Stimulated activated CD4-positive, alpha-beta T cell treated with anti-CD3 and anti-CD28 coated beads, TNF-alpha, amount 100 ng/mL, for 4 hours (primary cell): ENCODE results near the gene ZBTB48.
"Not testable (repeated sequence)": the region's sequence is repeated elsewhere in the genome, so short reads cannot be mapped to it uniquely, and the experiment has no call there.

ENCODE experiments used
- DNase-seq, 3 experiments: peaks; one replicate each; pipeline ENCODE4 v3.0.0-alpha.2; 2020; ENCODE audit warnings: low read depth in 3 of 3

ZBTB48 gene

DNA sequence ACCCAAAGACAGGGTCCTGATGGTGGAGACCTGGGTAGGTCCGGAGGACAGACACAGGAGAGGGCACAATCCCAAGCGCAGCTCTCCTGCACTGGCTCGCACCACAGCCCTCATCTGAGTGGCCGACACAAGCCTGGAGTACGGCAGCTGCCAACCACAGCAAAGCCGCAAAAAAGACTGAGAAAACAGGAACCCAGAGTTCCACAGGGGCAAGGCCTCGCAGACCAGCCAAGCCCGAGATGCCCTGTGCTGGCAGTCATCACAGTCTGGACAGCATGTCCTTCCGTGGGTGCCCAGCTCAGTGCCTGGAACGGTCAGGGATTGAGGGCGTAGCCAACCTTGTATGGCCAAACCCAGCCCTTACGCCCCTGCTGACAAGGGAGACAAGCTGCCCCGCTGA lies 11.4 kb downstream of the ZBTB48 start:
- DNase-seq, result no peak

DNA sequence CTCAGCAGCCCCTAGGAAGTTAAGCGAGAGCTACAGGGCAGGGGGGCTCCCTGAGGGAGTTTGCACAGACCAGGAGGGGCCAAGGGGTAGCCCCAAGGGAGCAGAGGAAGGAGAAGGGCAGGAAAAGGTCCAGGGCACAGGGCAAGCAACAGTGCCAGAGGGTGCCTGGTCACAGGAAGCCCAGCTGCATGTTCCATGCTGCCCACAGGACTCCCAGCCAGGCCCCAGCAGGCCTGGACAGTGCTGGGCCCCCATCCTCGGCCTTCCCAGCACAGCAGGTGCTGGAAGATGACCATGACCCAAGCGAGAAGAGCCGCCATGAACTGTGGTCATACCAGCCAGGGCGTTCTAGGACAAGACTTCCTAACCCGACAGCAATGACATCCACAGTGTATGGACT lies 11.8 kb downstream of the ZBTB48 start:
- DNase-seq, result no peak

DNA sequence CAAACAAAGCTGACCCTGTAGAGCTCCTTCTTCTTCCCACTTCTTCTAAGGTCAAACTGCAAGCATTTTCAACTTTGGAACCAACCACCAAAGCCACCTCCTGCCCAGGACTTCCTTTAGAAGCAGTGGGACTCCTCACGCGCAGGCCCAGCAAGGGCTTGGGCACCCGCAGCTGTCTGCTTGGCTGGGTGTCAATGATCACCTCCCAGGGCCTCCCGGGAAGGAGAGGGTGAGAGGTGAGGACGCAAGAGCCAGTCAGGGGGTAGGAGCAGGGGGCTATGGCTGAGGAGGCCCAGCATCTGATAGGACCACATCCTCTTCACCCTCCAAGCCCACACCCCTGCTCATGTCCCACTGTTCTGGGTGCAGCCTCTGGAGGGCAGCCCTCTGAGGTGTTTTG lies 12.6 kb downstream of the ZBTB48 start:
- no peak for DNase-seq

DNA sequence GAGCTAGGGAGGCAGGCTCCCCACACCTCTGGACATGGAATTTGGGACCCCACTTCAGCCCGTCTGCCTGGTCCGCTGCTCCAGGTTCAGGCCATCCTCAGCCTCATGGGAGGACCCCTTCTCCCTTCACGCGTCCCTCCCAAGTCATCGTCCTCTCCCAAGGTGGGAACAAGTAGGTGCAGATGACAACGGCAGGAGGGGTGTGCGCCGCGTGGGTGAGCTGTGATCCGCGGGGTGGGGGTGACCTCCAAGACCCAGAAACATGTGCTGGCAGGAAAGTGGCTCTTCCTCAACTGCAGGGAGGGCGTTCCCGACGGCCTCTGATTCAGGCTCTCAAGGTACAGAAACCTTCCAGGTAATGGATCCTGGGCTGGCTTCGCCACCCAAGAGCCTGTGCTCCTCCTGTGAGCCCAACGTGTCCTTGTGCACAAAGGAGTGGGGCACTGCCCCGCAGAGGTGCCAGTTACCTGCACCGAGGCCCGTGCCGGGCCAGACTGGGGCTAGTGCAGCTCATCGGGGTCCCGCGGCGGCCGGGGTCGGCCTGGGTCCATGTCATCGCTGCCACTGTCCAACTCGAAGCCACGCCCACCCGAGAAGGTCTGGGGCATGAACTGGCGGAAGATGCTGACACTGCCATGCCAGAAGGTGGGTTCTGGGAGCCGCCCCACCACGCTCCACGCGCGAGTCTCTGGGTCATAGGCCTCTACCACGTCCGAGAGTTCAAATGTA lies 13.2 kb downstream of the ZBTB48 start:
- DNase-seq, result no peak

DNA sequence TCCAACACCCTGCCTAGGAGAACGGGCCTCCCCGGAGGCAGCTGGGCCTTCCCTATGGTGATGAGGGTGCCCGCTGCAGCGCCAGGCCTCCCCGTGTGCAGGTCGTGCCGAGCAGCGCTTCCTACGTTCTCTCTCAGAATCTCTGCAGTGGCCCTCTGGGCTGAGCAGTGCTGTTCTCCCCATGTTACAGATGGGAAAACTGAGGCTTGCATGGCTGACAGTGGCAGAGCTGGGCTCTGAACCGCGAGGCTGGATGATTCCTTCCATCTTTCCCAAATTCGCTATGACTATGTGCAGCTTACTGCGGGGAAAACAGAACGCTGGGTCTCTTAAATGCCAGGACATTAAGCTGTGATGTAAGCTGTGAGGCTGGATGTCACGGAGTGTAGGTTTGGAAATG lies 14.0 kb downstream of the ZBTB48 start:
- DNase-seq, result no peak

DNA sequence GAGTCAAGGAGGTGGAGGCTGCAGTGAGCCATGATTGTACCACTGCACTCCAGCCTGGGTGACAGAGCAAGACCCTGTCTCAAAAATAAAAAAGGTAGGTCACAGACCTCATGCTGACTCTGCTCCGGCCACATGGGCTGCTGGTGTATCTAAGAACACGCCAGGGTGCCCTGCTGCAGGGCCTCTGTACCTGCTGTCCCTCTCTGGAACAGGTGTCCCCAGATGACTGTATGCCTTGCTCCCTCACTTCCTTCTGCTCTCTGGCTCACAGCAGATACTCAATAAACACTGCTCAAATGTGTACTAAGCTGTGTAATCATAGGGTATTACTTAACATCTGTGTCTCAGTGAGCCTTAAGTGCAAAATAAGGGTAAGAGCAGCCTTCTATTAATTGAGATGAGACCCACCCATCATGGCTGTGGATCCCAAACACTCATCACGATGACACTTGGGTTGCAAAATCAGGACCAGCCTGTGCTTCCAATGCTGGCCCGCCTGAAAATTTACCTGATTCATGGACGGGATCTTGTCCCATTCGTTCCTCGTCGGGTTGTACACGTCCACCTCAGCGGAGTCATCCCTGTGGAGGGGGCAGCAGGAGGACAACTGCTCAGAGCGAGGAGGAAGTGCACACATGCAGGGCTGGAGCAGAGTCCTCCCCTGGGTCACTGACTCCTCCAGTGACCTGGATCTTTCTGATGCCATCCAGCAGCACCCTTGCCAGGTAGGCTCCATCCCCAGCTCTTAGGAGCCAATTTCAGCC lies 15.4 kb downstream of the ZBTB48 start:
- no peak for DNase-seq

DNA sequence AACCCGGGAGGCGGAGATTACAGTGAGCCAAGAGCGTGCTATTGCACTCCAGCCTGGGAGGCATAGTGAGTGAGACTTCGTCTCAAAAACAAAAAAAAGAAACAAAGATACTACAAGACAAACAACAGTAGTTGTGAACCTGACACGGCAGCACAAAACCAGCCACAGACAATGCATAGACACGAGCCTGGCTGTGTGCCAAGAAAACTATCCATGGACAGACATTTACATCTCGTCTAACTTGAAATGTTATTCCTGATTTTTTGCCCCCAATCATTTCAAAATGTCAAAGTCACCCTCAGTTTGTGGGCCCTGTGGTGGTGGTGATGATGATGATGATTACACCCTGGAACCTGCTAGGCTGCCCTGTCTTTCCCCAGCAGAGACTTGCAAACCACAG lies 16.6 kb downstream of the ZBTB48 start:
- no peak for DNase-seq

DNA sequence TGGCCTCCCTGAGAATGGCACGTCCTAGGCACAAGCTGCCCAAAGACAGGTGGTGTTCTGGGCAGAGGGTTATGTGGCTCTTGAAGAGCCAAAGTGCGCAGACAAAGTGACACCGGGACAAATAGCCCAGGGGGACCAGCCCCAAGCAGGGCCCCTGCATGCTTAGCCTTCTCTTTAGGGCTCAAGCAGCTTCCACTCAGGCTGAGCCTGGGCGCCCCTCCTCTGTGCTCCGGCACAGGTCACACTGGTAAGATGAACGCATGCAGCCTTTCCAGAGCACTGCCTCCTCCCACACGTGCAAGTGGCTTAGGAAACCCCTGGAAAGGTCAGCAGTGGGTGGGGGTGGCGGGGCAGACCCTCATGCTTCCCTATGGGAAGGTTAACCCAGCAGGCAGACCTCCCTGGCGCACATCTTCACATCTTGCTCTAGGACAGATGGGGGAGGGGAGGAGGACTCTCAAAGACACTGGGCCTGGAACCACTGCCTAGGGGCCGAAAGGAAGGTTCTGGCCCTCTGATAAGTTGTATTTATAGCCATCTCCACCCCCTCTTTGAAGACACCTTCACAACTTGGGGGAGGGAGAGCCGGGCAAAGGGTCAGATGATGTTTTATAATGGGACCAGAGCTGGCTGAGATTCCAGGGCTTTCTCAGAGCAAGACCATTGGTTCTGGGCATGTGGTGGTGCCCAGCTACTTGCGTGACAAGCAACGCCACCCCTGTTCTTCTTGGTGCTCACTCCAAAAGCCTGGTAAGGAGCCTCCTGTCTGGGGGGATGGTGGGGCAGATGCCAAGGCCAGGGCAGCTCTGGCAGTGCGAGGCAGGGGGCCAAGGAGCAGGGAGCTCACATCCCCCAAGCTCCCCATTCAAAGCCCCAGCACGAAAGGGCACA lies 17.3 kb downstream of the ZBTB48 start:
- no peak for DNase-seq

DNA sequence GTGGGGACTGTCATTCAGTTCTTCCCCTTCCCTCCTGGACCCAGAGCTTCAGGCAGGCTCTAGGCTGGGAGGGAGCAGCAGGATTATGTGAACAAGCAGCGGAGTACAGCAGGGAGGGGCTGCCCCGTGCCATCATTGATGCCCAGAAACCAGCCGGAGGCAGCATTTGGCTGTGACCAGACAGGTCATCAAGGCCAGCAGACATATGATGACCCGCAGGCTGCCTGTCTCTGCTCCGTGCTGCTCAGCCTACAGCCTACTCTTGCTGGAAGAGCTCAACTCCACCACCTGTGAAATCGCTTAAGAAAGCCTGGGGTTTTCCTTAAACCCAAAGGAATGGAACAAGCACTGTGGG lies 18.0 kb downstream of the ZBTB48 start:
- DNase-seq, result no peak

DNA sequence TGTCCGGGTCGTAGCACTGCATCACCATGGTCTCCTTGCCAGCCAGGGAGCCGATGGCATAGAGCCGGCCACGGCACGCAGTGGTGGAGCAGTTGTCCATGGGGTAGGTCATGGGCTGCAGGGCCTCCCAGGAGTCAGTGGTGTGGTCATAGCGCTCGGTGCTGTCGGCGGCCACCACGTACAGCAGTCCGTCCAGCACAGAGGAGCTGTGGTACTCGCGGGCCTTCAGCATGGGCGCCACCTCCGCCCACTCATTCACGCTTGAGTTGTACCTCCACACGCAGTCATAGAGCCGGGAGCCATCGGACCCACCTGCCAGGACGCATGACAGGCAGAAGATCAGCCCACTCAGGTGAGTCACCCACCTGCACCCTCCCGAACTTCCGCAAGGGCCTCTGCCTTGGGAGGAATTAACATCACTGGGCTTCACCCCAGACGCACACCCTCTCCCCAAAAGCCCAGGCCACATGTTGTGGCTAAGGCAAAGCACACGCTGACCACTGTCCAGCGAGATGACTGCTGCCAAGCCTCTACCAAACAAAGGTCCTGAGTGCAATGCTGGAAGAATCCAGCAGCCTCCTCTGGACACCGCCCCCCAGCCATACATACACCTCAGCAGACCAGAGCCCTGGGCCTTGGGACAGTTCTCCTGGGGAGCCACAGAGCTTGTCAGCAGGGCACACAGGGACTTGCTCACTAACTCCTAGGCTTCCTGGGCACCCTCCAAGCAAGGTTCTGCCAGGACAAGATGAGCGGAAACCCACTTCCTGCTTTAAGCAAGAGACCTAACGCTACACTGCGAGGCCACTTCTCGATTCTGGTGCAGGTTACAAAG lies 19.6 kb downstream of the ZBTB48 start:
- DNase-seq, result peak in 2 of 3 experiments; percentile 50 to 59

DNA sequence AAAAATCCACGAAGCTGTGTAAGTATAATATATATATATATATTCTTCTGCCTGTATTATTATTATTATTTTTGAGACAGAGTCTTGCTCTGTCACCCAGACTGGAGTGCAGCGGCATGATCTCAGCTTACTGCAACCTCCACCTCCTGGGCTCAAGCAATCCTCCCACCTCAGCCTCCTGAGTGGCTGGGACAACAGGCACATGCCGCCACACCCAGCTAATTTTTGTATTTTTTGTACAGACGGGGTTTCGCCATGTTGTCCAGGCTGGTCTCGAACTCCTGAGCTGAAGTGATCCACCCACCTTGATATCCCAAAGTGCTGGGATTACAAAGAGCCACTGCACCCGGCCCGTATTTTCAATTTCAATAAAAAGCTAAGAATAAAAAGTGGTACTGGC lies 20.2 kb downstream of the ZBTB48 start:
- not testable (repeated sequence) for DNase-seq

DNA sequence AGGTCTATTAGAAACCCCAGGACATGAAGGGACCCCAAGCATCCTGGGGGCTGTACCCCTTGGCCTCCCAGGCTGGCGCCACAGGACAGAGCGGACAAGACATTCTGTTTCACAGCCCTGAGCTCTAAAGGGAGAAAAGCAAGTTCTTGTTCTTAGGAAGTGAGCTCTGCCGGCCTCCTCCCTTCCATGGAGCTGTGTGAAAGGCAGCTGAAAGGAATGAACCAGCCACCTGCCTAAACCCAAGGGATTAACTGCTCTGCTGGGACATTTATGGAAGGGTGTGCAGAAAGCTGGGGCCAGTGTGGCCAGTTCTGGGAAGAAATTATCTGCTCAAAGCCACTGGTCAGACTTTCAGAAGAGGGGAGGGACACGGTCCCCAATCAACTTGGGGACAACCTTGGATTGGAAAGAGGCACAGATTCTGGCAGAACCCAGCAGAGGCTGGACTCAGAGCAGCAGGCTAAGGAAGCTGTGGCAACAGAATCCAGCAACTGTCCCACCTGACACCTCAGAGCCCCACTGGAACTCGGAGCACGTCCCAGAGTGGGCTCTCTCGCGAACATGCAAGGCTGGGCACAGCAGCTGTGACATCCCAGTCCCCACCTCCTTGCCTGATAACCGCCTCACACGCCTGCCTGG lies 20.7 kb downstream of the ZBTB48 start:
- no peak for DNase-seq

DNA sequence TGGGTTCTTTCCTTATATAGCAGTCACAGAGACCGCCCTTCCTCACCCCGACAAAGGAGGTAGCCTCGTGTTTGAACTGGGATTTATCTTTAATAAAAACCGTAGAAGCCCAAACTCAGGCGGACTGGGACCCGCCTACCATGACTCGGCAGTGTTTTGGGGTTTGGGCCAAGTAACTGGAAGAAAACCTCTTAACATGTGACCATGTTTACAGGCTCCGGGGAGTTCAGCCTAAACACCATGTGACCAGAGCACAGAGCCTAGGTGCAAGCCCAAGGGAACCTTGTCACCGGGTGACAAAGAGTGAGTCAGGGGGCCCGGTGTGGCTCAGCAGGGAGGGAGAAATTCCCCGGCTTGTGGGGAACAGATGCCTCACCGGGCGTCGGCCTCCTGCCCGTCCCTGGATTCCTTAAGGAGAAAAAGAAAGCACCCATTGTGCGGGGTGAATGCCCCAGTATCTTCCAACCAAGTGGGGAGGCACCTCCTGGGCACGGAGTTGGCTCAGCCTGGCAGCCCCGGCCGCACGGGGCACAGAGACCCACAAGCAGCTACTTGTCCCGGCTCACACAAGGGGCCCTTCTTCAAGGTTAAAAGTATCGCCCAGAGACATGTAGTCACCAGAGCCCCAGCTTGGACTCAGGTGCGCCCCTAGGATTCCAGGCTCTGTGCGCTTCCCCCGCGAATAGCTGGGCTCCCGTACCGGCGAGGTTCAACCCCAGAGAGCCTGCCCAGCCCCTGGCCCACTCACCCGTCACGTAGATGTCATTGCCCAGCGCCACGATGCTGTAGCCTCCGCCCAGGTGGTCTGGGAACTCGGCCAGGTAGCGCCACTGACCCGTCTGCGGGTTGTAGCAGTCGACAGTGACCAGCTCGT lies 21.5 kb downstream of the ZBTB48 start:
- DNase-seq, result peak; percentile 54 to 75 (median 69)

DNA sequence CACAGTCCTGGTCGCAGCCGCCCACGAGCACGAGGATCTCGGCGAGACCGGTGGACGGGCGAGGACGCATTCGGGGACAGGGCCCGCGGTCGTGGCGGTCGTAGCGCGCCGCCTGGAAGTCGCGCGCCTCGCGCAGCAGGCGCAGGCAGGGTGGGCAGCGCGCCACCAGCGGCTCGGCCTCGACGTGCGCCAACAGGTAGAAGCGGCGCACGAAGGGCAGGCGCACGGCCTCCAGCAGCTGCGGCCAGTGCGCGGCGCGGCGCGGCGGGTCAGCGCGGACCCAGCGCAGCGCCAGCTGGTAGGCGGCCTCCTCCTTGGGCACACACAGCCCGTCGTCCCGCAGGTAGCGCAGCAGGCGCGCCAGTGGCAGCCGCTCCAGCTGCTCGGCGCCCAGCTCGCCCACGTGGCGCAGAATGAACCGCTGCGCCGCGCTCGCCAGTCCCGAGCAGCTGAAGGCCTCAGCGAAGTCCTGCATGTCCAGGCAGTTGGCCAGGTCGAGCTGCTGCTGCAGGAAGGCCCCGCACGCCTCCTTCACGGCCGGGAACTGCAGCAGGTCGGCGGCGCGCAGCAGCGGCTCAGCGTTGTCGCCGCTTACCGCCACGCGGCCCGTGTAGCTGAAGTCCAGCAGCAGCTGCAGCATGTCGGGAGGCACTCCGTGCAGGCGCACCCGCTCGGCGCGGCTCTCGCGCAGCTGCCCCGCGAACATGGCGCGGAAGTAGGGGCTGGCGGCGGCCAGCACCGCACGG lies 22.3 kb downstream of the ZBTB48 start:
- DNase-seq, result peak in 1 of 3 experiments; percentile 21

DNA sequence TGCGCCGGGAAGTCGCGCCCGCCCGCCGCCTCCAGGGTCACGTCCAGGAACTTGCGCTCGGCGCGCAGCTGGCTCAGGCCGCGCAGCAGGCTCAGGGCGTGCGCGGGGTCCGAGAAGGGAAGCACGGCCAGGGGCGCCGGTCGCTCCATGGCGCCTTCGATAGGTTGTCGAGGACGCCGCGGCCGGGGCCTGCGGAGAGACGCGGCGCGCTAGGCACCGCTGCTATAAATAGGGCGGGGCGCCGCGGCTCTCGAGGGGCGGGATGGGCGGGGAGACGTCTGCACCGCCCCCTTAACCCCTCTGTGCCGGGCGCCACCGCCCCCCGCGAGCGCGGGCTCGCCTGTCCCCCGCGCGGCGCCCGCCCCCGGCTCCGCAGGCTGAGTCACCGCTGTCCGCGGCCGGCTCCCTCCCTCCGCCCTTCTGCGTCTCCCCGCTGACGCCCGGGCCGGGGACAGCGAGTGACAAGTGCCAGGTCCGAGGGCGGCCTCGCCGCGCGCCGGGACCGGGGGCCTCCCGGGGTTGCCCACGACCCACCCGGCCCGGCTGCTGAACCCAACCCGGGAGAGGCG lies 23.0 kb downstream of the ZBTB48 start, which contains the start of gene KLHL21:
KLHL21 (minus strand) TSS at position 201 of the 569 bp plus-strand sequence; CDS start at position 149, 52 bp downstream.
- DNase-seq, result peak; percentile 76 to 84 (median 80)

DNA sequence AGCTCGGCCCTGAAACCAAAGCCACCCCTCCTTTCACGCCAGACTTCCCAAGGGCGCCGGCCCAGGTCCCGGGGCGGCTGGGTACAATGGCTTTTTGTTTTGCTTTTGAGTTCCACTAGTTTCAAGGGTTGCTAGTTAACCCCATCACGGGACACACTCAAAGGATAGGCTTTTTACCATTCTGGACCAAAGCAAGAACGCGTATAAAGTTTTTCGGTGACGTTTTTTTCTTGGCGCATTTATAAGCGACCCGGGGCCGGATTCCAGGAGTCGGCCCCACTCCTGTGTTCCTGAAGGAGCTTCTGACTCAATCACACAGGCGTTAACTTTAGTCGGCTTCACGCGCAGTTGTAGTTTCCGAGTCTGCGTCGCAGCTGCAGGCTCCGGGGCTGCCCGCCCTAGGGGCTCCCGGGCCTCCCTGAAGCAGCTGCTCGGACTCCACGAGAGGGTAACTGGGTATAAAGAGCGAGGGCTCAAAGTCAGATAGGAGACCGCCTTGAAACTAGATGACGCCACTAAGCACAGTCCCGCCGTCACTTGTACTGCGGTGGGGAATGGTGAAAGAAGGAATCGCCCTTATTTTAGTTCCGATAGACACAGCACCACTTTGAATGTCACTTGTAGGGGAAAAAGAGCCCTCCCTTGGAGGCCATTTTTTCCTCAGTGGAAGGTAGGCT lies 23.6 kb downstream of the ZBTB48 start:
- peak in 1 of 3 experiments; percentile 36 for DNase-seq

DNA sequence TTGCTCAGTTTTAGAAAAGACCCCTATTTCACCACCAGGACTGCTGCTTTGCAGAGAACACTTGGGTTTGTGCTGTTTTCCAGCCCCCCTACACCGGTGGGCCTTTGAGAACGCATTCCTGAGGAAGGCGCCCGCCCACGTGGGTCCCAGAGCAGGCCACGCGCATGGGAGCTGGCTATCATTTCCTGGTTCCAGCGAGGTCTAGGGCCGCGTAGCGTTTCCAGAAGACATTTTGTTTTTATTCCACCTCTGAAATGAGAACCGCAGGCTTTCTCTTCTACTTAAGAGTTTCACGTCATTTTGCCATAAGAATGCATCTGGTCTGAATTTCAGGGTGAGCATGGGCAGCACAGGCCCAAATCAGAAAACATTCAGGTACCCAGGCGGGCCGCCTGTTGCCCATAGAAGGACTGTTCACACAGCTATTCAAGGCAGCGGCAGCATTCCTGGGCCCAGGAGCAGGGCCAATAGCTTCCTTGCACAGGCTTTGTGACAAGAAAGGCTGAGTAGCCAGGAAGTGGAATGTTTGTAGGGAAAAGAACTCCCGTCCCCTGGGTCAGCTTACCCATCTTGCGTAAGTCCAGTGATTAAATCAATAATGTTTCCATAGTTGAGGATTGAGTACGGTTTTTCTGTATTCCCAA lies 24.2 kb downstream of the ZBTB48 start:
- DNase-seq, result no peak
